NCI-H748 (cell line): ENCODE results near the gene SLC6A11.

ENCODE experiments used
- DNase-seq: peaks from one replicate; lab custom pipeline; 2025; ENCODE audit not compliant: unreplicated experiment; lab: John Stamatoyannopoulos, UW

Gene SLC6A11

GRCh38 chr3:10837849-10838248 is 21.8 kb downstream of the SLC6A11 start:
- DNase-seq: no peak

DNA sequence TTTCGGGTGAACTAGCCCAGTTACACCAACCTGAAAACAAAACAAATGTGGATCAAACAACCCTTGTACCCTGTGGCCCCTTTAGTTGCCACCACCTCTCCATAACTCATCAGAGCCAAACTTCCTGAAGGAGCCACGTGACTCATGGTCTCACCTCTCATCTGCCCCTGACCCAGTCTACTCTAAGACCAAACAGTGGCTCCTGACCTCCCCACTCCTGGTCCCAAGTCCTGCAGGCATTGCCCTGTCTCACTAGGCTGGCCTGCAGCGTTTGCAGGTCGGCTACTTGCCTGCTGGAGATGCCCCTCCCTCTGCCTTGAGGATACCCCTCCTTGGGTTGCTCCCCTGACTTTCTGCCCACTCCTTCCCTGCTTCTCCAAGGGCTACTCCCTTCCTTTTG is 23.1 kb downstream of the SLC6A11 start:
- DNase-seq: no peak

GRCh38 chr3:10841100-10841499 is 25.1 kb downstream of the SLC6A11 start:
- DNase-seq: no peak

GRCh38 chr3:10843378-10843777 is 27.4 kb downstream of the SLC6A11 start:
- no peak for DNase-seq

- no peak for DNase-seq
These were observed 29.2 kb downstream of the SLC6A11 start for GRCh38 chr3:10845001-10845761.

DNA sequence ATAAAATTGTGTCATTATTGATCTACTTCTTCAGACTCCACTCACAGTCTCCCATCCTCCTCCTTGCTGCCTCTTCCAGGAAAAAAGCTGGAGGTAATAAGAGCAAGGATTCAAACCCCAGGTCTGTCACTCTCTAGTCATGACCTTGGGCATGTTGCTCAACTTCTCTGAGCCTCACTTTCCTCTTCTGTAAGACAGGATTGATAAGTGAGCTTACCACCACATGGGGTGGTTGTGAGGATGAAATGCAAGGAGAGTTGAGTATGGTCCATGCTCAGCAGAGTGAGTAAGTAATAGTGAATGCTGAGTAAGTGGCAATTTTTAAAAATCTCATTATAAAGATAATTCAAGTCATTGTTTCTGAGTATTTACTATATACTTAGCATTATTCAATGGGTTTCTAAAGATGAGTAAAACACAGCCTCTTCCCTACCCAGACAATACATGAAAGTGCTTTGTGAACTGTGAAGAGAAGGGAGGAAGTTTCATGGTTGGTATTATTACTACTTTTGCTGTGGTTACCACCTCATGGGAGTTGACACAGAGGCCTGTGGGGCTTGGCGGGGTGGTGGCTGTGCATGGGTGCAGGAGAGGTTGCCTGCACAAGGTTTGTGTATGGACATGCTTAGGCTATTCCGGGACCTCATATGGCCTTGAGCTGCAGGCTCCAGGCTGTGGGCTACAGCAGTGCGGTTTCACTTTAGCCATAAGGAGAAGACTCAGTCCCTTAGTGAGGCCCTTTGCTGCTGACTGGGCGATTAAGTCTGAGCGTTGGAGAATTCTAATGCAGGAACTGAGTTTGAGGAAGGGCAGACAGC is 30.0 kb downstream of the SLC6A11 start:
- no peak for DNase-seq

DNA sequence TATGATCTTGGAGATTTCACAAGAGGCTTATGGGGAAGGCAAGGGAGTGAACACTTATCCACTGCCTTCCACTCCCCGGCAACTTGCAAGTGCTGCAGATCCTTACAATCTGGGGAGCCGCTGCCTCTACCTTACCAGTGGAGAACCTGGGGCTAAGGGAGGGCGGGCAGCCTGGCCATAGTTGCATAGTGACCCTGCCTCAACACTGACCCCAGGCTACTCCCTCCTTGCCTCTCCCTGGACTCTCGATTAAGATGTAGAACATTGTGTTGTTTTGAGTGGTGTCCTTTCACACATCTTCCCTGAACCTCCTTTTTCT is 30.6 kb downstream of the SLC6A11 start:
- DNase-seq: no peak

DNA sequence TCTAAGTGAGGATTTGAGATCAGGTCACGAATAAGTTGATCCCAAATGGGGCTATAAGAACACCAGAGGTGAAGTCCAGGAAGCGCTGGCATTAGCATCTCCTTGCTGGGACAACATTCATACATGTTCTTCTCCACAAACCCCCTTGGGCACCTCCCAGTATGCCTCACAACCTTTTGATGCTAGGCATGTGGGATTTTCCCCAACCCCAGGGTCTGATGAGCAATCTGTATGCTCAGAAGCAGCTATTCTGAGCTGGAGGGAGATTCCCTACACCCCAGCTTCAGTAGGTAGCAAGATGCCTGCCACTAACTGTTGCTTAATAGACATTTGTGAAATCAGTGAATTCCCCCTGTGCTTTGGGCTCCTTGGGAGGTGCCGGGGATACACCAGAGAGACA is 32.2 kb downstream of the SLC6A11 start:
- no peak for DNase-seq

GRCh38 chr3:10852066-10852808 is 36.2 kb downstream of the SLC6A11 start:
- no peak for DNase-seq

DNA sequence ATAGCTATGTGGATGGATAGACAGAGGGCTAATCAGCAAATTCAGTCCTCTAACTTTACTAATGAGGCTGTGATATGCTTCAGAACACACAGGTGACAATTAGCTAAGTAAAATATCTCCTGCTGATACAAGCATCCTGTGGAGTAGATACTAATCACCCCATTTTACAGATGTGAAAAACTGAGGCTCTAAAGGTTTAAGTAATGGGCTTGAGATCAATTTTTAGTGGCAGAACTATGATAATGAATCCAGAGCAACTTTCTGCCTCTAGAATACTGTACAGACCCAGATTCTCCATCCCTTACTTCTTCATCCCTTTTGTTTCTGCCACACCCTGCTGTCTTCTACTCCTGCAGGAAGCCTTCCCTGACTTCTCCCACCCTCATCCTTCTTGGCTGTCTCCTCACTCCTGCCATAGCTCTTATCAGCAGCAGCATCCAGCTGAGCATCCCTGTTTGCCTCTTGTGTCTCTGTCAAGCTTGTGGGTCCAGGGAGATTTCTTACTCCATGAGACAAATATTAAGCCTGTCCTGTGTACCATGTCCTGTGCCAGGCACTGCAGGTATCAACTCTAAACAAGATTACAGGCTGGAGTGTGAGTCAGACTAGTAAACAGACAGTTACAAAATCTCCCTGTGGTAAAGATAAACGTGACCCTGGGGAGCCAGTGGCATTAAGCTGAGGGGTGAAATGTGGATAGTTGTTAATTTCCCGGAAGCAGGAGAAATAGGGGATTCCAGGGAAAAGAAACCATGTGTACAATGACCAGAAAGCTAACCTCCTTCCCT is 39.2 kb downstream of the SLC6A11 start:
- DNase-seq: no peak

DNA sequence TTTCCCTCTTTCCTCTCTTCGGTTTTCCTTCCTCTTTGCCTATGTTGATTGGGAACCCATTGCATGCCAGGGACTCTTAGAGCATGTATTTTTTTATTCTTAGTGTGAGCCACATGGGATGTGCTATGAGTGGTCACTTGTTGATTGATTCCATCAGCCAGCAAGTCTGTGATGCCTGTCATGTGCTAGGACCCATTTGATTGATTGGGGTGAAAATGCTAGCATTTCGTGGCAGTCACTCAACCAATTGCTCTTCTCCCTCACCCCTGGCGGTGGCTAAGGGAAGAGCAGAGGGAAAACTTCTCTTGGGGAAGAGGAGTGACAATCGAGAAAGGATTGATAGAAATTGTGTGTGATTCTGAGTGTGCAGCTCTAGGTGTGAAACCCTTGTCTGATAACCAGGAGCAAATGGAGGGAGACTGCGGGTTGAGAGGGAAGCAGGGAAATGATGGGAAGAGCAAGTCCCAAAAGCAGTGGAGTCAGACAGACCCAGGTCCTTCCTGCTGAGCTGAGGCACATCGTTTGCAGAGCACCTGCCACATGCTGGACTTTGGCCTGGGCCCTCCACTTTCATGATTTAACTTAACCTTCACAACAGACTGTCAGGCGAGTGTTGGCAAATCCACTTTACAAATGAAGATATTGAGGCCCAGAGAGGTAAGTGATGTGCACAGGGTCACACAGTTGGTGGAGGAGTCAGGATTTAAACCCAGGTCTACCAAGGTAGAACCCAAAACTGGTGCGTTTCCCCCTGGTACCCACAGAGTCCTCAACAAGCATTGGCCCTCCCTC is 40.0 kb downstream of the SLC6A11 start:
- no peak for DNase-seq

- DNase-seq: no peak
These were observed 41.2 kb downstream of the SLC6A11 start for GRCh38 chr3:10857235-10857634.

- DNase-seq: no peak
These were observed 42.1 kb downstream of the SLC6A11 start for GRCh38 chr3:10858091-10858490.

- DNase-seq: no peak
These were observed 51.4 kb downstream of the SLC6A11 start for GRCh38 chr3:10867384-10867783.

GRCh38 chr3:10869460-10869859 is 53.4 kb downstream of the SLC6A11 start:
- DNase-seq: no peak

- no peak for DNase-seq
These were observed 54.3 kb downstream of the SLC6A11 start for GRCh38 chr3:10870296-10870695.

DNA sequence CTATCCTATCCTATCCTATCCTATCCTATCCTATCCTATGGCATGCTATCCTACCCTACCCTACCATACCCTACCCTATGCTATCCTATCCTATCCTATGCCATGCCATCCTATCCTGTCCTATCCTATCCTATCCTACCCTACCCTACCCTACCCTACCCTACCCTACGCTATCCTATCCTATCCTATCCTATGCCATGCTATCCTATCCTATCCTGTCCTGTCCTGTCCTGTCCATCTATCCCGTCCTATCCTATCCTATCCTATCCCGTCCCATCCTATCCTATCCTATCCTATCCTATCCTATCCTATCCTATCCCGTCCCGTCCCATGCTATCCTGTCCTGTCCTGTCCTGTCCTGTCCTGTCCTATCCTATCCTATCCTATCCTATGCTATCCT is 57.4 kb downstream of the SLC6A11 start:
- no peak for DNase-seq

GRCh38 chr3:10875914-10876313 is 59.9 kb downstream of the SLC6A11 start:
- no peak for DNase-seq

DNA sequence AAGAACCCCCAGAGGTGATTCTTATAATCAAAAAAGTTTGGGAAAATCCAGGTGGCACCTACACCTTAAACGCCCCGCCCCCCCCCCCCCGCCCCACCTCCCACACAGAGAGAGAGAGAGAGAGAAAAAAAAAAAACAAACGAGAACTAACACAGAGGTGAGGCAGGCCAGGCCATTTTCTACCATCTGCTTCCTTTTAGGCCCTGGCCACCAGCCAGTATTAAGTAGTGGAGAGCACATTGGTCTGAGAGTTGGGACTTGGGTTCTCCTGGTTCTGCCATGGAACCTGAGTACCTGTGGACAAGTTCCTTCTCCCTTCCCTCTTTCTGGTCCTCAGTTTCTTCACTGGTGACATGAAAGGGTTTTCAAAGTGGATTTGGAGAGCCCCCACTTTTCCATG is 60.6 kb downstream of the SLC6A11 start:
- DNase-seq: no peak

DNA sequence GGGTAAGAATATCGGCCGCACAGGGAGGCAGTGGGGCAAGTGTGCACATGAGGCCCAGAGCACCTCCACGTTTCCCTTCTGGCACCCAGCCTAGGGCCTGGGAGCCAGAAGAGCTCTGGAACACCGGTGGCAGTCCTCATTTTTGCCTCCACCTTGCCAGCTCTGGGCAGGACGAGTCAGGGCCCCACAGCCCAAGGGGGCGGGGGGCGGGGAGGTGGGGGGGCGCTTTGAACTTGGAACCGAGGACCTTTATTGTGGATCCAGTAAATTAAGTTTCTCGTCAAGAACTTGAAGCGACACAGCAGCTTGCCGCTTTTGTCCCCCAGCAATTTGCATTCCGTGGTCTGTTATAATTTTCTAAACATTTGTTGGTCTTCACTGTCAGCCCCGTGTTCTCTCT is 66.8 kb downstream of the SLC6A11 start:
- DNase-seq: no peak
